Measurements from ENCODE around the gene MT1G.
"Not testable (repeated sequence)": the region's sequence is repeated elsewhere in the genome, so short reads cannot be mapped to it uniquely, and the experiment has no call there.

MT1G gene

GRCh38 chr16:56686758-56687157 lies 18.9 kb upstream of the MT1G start:
- no peak for DNase-seq (ENCODE audit: insufficient read length, low spot score)
- FAIRE-seq = no peak

GRCh38 chr16:56684926-56685590 lies 17.2 kb upstream of the MT1G start:
- DNase-seq (ENCODE audit: insufficient read length, low spot score) = no peak
- FAIRE-seq = no peak

GRCh38 chr16:56684256-56684925 lies 16.5 kb upstream of the MT1G start:
- FAIRE-seq (no peak), DNase-seq (ENCODE audit: insufficient read length, low spot score) (no peak)

GRCh38 chr16:56683424-56684172 lies 15.7 kb upstream of the MT1G start:
- DNase-seq (ENCODE audit: insufficient read length, low spot score) (no peak), FAIRE-seq (no peak)

- no peak for FAIRE-seq
- DNase-seq (ENCODE audit: insufficient read length, low spot score) = no peak
Observed at GRCh38 chr16:56682703-56683397, 15.0 kb upstream of the MT1G start.

GRCh38 chr16:56681939-56682702 lies 14.3 kb upstream of the MT1G start, which contains the start of gene MT1X:
Gene MT1X (plus strand): TSS chr16:56682470. CDS start chr16:56682541, 71 bp downstream.
- DNase-seq (ENCODE audit: insufficient read length, low spot score) = peak; percentile 88
- FAIRE-seq = peak; percentile 63

GRCh38 chr16:56679818-56680217 lies 12.0 kb upstream of the MT1G start:
- DNase-seq (ENCODE audit: insufficient read length, low spot score) (no peak), FAIRE-seq (no peak)

- FAIRE-seq (no peak), DNase-seq (ENCODE audit: insufficient read length, low spot score) (no peak)
Observed at GRCh38 chr16:56679078-56679730, 11.3 kb upstream of the MT1G start.

- FAIRE-seq (no peak), DNase-seq (ENCODE audit: insufficient read length, low spot score) (no peak)
Observed at GRCh38 chr16:56677474-56677873, 9.6 kb upstream of the MT1G start.

- FAIRE-seq = no peak
- no peak for DNase-seq (ENCODE audit: insufficient read length, low spot score)
Observed at GRCh38 chr16:56675685-56676210, 7.9 kb upstream of the MT1G start.

- not testable (repeated sequence) for FAIRE-seq; DNase-seq (ENCODE audit: insufficient read length, low spot score)
Observed at GRCh38 chr16:56674570-56674969, 6.7 kb upstream of the MT1G start.

GRCh38 chr16:56673921-56674320 lies 6.1 kb upstream of the MT1G start:
- no peak for FAIRE-seq
- no peak for DNase-seq (ENCODE audit: insufficient read length, low spot score)

- FAIRE-seq (peak; percentile 33), DNase-seq (ENCODE audit: insufficient read length, low spot score) (no peak)
Observed at GRCh38 chr16:56672761-56673536, 5.1 kb upstream of the MT1G start.

- peak; percentile 31 for FAIRE-seq
- DNase-seq (ENCODE audit: insufficient read length, low spot score) = not testable (repeated sequence)
Observed at GRCh38 chr16:56672171-56672570, 4.3 kb upstream of the MT1G start.

GRCh38 chr16:56671691-56672090 lies 3.8 kb upstream of the MT1G start:
- not testable (repeated sequence) for FAIRE-seq; DNase-seq (ENCODE audit: insufficient read length, low spot score)

- FAIRE-seq (no peak), DNase-seq (ENCODE audit: insufficient read length, low spot score) (no peak)
Observed at GRCh38 chr16:56670620-56670934, 2.7 kb upstream of the MT1G start.

GRCh38 chr16:56669840-56670619 lies 2.2 kb upstream of the MT1G start:
- no peak for DNase-seq (ENCODE audit: insufficient read length, low spot score)
- FAIRE-seq = no peak

Data from HTR-8/SVneo (cell line).